HUES48 (cell line): ENCODE data around the gene TAF4.
"Not testable (repeated sequence)": the region's sequence is repeated elsewhere in the genome, so short reads cannot be mapped to it uniquely, and the experiment has no call there.

Source experiments
- H3K27ac ChIP-seq: one replicate; pipeline ENCODE4 v1.7.0; 2013; ENCODE audit warnings: low read depth, low read length, inconsistent platforms
- H3K27me3 ChIP-seq: 2 replicates; pipeline ENCODE4 v1.6.1; 2013; ENCODE audit warnings: mild to moderate bottlenecking, low read length; ENCODE audit not compliant: control insufficient read depth, insufficient read depth
- H3K36me3 ChIP-seq: 2 replicates; pipeline ENCODE4 v1.6.1; 2013; ENCODE audit warnings: low read length; ENCODE audit not compliant: control insufficient read depth, insufficient read depth
- H3K4me1 ChIP-seq: 2 replicates; pipeline ENCODE4 v1.6.1; 2013; ENCODE audit warnings: mild to moderate bottlenecking, low read length; ENCODE audit not compliant: control insufficient read depth, insufficient read depth
- H3K4me3 ChIP-seq: 2 replicates; pipeline ENCODE4 v1.5.1; 2013; ENCODE audit warnings: mild to moderate bottlenecking, low read depth, low read length
- H3K9ac ChIP-seq: 2 replicates; pipeline ENCODE4 v1.6.1; 2013; ENCODE audit warnings: mild to moderate bottlenecking, low read depth, low read length, moderate library complexity
- H3K9me3 ChIP-seq: 2 replicates; pipeline ENCODE4 v1.6.1; 2013; ENCODE audit warnings: low read length; ENCODE audit not compliant: control insufficient read depth, insufficient read depth

Gene TAF4

GRCh38 chr20:61975407-61976129, 90.1 kb downstream of the TAF4 start:
- H3K9me3 ChIP-seq = no peaks in the 10 kb centered on the region
- H3K4me1 ChIP-seq = no peaks in the 10 kb centered on the region
- peaks cover 42% of the 10 kb centered on the region for H3K36me3 ChIP-seq
- no peak overlapping the region for H3K9ac ChIP-seq
- H3K4me3 ChIP-seq = no peak overlapping the region
- no peaks in the 10 kb centered on the region for H3K27me3 ChIP-seq
- H3K27ac ChIP-seq = no peak overlapping the region

DNA sequence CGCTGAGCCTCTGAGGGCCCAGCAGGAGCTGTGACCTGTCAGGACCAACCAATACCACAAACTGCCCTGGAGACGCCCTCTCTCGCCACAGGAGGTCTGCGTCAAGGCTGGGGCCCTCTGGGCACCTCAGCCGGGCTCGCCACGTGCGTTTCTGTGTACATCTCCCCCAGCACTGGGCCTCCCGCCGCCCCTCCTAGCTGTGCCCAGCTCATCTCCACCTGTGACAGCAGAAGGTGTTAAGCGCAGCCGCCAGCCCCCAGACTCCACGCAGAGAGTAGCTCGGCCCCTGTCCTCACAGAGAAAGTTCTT, 91.4 kb downstream of the TAF4 start:
- H3K4me3 ChIP-seq = no peak overlapping the region
- no peak overlapping the region for H3K9ac ChIP-seq
- no peaks in the 10 kb centered on the region for H3K27me3 ChIP-seq
- H3K9me3 ChIP-seq = no peaks in the 10 kb centered on the region
- H3K27ac ChIP-seq = no peak overlapping the region
- no peaks in the 10 kb centered on the region for H3K4me1 ChIP-seq
- H3K36me3 ChIP-seq = peaks cover 42% of the 10 kb centered on the region

- Histone ChIP-seq H3K9me3 (no peaks in the 10 kb centered on the region), H3K27ac (no peak overlapping the region), H3K4me3 (no peak overlapping the region), H3K36me3 (peaks cover 42% of the 10 kb centered on the region), H3K9ac (no peak overlapping the region), H3K4me1 (no peaks in the 10 kb centered on the region), H3K27me3 (no peaks in the 10 kb centered on the region)
Measured at GRCh38 chr20:61973515-61974356, 91.9 kb downstream of the TAF4 start.

DNA sequence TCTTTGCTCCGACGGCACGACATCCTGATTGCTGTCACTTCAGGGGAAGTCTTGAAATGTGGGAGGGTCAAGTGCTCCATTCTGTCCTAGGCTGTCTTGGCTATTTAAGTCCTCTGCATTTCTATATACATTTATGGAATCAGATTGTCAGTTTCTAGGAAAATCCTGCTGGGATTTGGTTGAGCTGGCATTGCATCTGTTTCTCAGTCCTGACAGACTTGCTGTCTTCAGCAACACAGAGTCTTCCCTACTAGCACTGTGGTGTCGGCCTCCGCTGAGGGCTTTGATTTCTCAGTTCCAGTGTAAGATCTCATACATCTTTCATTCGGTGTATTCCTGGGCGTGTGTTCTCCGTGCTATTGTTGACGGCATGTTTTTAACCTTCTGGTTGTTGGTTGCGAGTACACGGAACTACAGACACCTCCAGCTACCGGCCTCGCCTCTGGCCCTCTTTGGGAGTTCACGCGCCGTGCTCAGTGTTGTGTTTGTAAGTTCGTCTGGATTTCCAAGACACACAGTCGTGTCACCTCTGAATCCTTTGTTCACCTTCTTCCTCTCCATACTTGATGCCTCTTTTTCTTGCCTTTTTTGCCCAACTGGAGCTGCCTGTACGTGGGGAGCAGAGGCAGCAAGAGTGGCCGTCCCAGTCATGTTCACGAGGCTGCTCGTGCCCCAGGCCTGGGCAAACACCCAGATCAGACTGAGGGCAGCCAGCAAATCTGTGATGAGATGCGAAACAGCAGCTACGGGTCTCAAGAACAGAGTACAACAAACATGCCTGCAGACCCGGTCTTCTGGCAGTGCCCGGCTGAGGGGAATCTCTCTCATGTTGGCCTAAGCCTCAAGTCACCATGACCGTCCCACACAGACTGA, 92.8 kb downstream of the TAF4 start:
- H3K36me3 ChIP-seq = peaks cover 42% of the 10 kb centered on the region
- no peak overlapping the region for H3K4me3 ChIP-seq
- H3K4me1 ChIP-seq = no peaks in the 10 kb centered on the region
- no peaks in the 10 kb centered on the region for H3K27me3 ChIP-seq
- no peak overlapping the region for H3K9ac ChIP-seq
- H3K27ac ChIP-seq = no peak overlapping the region
- H3K9me3 ChIP-seq = no peaks in the 10 kb centered on the region

DNA sequence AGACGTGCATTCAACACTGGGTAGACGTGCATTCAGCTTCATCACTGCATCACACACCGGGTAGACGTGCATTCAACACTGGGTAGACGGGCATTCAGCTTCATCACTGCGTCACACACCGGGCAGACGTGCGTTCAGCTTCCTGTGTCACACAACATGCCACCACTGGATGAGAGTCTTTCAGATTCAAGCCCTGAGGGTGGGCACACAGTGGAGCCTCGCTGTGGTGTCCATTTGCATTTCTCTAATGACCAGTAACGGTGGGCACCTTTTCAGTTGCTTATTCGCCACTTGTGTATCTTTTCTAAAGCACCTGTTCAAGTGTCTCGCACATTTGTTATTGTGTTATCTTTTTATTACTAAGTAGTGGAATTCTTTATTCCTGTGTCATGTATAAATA, 94.1 kb downstream of the TAF4 start:
- H3K27me3 ChIP-seq, H3K9ac ChIP-seq, H3K4me1 ChIP-seq, H3K9me3 ChIP-seq, H3K27ac ChIP-seq, H3K4me3 ChIP-seq: not testable (repeated sequence)
- peaks cover 40% of the 10 kb centered on the region for H3K36me3 ChIP-seq

- Histone ChIP-seq H3K27me3 (no peaks in the 10 kb centered on the region), H3K9ac (no peak overlapping the region), H3K4me3 (no peak overlapping the region), H3K4me1 (no peaks in the 10 kb centered on the region), H3K36me3 (peaks cover 31% of the 10 kb centered on the region), H3K27ac (no peak overlapping the region), H3K9me3 (no peaks in the 10 kb centered on the region)
Measured at GRCh38 chr20:61970357-61970756, 95.3 kb downstream of the TAF4 start.

DNA sequence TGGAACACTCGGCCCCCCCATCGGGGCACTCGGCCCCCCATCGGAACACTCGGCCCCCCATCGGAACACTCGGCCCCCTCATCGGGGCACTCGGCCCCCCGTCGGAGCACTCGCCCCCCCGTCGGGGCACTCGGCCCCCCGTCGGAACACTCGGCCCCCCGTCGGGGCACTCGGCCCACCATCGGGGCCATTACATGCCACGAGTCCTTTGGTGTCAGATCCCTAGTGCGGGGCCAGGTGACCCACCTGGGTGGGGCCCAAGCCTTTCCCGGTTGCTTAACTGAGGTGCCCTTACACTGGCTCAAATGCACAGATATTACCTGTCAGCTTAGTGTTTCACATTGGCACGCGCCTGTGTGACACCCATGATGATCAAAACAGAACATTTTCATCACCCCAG, 95.9 kb downstream of the TAF4 start:
- Histone ChIP-seq H3K9ac (no peak overlapping the region), H3K36me3 (peaks cover 28% of the 10 kb centered on the region), H3K4me1 (no peaks in the 10 kb centered on the region), H3K4me3 (no peak overlapping the region), H3K27me3 (no peaks in the 10 kb centered on the region), H3K27ac (no peak overlapping the region), H3K9me3 (no peaks in the 10 kb centered on the region)

GRCh38 chr20:61968932-61969331, 96.7 kb downstream of the TAF4 start:
- no peak overlapping the region for H3K27ac ChIP-seq

DNA sequence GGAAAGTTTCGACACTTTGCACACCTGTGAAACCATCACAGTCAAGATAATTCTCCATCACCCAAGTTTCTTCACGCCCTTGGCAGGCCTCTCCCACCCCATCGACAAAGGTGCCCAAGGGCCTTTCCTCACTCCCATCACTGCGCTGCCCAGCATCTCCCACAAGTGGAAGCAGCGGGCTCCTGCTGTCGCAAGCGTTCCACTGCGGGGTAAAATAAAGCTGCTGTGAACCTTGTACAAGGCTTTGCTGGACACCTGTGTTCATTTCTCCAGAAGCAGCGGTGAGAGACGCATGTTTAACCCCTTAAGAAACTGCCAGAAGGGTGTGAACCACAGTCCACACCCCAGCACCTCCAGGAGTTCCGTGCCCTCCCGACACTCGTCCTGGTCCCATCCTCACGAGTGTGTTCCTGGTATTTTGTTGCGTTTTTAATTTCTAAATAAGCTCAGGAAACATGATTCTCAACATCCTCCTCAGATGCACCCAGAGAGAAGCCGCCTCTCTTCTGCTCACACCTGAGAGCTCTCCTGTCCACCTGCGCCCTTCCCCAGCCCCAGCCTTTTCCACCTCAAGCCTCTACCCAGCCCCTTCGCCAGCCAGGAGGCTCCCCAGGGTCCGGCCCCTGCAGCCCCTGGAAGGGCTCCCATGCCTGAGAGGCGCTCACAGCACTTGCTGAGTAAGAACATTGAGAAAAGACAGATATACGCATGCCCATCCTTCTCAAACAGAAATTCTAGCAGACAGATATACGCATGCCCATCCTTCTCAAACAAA, 97.5 kb downstream of the TAF4 start:
- H3K9me3 ChIP-seq = no peaks in the 10 kb centered on the region
- no peaks in the 10 kb centered on the region for H3K4me1 ChIP-seq
- H3K4me3 ChIP-seq = no peak overlapping the region
- no peak overlapping the region for H3K9ac ChIP-seq
- H3K27me3 ChIP-seq = no peaks in the 10 kb centered on the region
- peaks cover 13% of the 10 kb centered on the region for H3K36me3 ChIP-seq
- no peak overlapping the region for H3K27ac ChIP-seq

More at GRCh38 chr20:61968932-61969331, 96.7 kb downstream of the TAF4 start:
- Histone ChIP-seq H3K9ac (no peak overlapping the region), H3K27me3 (no peaks in the 10 kb centered on the region), H3K36me3 (peaks cover 20% of the 10 kb centered on the region), H3K9me3 (no peaks in the 10 kb centered on the region), H3K4me1 (no peaks in the 10 kb centered on the region), H3K4me3 (no peak overlapping the region)

GRCh38 chr20:61967300-61967699, 98.4 kb downstream of the TAF4 start:
- Histone ChIP-seq H3K9me3 (no peaks in the 10 kb centered on the region), H3K4me3 (no peak overlapping the region), H3K9ac (no peak overlapping the region), H3K4me1 (no peaks in the 10 kb centered on the region), H3K27ac (no peak overlapping the region), H3K27me3 (no peaks in the 10 kb centered on the region), H3K36me3 (peaks cover 4% of the 10 kb centered on the region)
